AG10803 (cell line): ENCODE measurements around the gene MRGPRD.

Experiments used
- DNase-seq: peaks from one replicate; pipeline ENCODE4 v3.0.0; 2010; ENCODE audit warnings: low read depth
- H3K4me3 ChIP-seq: 2 replicates; pipeline ENCODE4 v1.5.1; 2011; ENCODE audit warnings: mild to moderate bottlenecking, low read length, control low read depth
- TF ChIP-seq, protein P1 (sequence below): conservative IDR thresholded peaks from 2 replicates; pipeline ENCODE4 v1.5.1; 2011; ENCODE audit warnings: mild to moderate bottlenecking, low read length, control low read depth, inconsistent platforms

Gene MRGPRD

DNA sequence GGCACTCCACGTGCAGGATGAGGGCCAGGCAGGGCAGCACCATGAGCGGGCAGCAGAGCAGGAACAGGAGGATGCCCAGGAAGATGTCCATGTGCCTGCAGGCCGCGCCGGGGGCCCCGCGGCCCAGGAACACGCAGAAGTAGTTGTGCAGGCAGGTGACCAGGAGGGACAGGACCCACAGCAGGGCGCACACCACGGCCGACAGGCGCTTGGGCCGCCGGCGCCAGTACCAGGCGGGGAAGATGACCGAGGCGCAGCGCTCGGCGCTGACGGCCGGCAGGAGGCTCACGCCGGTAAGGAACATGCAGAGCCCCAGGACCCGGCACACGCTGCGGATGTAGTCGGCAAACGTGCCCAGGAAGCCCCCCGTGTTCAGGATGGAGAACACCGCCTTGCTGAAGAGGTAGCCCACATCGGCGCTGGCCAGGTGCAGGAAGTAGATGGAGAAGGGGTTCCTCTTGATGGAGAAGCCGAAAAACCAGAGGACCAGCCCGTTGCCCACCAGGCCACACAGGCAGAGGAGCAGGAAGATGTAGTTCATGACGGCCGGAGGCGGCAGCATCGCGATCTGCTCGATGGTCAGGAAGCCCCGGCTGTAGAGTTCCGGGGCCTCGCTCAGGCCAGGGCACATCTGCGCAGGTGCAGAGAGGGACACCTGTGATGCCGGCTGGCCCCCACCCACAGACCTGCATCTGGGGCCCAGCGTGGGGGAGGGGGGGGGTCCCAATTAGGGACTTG, 25.0 kb upstream of the MRGPRD start:
- H3K4me3 ChIP-seq, result no peak overlapping the region
- no peak for DNase-seq
- TF ChIP-seq, protein P1, sequence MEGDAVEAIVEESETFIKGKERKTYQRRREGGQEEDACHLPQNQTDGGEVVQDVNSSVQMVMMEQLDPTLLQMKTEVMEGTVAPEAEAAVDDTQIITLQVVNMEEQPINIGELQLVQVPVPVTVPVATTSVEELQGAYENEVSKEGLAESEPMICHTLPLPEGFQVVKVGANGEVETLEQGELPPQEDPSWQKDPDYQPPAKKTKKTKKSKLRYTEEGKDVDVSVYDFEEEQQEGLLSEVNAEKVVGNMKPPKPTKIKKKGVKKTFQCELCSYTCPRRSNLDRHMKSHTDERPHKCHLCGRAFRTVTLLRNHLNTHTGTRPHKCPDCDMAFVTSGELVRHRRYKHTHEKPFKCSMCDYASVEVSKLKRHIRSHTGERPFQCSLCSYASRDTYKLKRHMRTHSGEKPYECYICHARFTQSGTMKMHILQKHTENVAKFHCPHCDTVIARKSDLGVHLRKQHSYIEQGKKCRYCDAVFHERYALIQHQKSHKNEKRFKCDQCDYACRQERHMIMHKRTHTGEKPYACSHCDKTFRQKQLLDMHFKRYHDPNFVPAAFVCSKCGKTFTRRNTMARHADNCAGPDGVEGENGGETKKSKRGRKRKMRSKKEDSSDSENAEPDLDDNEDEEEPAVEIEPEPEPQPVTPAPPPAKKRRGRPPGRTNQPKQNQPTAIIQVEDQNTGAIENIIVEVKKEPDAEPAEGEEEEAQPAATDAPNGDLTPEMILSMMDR, result no peak

DNA sequence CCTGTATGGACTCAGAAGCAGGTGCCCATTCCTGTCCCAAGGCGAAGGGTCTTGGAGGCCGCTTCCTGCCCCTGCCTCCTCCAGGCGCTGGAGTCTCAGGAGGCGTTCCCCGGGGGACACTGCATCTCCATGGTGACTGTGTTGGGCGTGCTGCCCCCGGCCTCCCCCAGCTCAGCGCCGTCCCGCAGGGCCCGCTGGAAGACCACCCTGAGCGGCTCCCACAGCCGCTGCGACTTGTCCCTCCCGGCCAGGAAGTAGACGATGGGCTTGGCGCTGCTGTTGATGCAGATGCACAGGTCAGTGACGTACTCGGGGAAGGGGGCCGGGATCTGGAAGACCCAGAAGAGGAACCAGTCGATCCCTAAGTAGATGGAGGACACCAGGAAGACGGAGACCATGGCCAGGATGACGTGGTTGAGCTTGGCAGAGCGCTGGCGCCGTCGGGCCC, 24.4 kb upstream of the MRGPRD start:
- DNase-seq, result no peak
- H3K4me3 ChIP-seq, result no peak overlapping the region
- TF ChIP-seq, protein P1, result no peak

DNA sequence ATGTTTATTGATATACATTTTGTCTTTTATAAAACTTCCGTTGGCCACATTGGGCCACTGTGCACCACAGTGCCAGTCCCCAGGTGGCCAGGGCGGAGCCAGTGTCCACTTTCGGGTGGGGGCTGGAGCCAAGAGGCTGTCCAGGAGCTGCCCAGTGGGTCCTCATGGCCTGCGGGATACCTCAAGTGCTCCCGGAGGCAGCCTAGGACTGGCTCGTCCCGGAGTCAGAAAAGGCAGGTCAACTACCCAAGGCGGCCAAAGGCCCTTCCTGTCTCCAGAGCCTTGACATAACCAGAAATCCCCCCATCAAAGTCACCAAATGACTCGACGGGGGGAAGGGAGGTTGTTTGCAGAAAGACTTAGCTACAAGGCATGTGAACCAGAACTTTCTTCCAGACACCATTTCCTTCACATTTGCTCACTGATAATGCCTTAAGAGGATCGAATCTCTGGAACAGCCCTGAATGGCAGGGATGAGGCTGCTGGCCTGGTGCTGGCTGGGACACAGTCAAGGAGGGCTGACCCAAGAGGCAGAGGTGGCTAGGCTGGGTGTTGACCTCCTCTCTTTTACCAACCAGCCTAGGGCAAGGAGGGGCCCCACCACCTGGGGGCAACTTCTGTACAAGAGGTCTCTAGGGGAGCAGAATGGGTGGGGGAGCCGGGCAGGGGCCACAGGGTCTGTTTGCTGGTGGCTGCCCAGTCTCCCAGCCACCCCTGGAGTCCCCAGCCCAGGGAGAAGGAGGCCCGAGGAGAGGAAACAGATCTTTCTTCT, 23.8 kb upstream of the MRGPRD start:
- TF ChIP-seq, protein P1, result no peak
- no peak for DNase-seq
- no peak overlapping the region for H3K4me3 ChIP-seq

DNA sequence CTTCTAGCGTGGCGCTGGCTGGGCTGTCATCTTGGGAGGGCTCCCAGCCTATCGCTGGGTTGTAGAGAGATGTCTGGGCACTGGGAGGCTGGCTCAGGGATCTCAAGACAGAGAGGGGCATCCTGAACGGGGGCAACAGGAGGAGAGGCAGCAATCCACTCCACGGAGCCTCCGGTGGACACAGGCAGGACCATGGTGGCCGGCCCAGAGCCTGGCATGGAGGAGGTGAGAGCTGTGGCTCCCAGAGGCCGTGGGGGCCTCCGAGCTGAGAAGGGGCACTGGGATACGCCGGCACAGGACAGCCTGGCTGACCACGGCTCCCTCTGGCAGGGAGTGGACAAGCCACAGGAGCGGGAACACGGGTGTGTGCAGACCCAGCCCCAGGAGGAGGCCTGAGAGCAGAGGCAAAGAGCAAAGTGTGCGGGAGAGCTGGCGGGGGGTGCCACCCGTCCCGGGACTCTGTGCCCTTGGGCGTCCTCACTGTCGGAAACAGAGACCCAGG, 23.1 kb upstream of the MRGPRD start:
- DNase-seq, result no peak
- TF ChIP-seq, protein P1, result no peak

DNA sequence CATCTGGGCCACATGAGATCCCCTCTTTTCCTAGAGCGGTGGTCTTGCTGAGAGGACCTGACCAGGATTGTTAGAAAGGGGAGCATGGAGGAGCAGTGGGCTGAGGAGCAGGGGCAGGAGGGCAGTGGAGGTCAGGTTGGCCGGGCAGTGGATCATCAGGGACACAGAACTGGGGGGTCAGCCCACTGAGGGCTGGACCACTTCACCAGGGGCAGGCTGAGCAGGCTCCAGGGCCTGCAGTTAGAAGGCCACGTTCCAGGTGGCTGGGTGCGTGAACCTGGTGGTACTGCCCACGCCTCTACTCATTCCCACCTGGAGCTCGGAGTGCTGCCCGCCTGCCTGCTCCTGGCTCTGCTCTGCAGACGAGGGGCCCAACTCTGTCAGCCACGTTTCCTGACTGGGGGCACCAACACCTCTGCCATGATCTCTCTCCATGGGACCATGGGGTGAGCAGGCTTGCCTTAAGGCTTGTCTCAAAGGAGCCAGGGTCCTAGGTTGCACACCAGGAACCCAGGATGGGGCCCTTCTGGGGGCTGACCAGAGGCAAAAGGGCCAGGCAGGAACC, 22.6 kb upstream of the MRGPRD start:
- no peak overlapping the region for H3K4me3 ChIP-seq
- TF ChIP-seq, protein P1, result no peak
- DNase-seq, result no peak

More for the DNA sequence above, 23.1 kb upstream of the MRGPRD start:
- no peak overlapping the region for H3K4me3 ChIP-seq

DNA sequence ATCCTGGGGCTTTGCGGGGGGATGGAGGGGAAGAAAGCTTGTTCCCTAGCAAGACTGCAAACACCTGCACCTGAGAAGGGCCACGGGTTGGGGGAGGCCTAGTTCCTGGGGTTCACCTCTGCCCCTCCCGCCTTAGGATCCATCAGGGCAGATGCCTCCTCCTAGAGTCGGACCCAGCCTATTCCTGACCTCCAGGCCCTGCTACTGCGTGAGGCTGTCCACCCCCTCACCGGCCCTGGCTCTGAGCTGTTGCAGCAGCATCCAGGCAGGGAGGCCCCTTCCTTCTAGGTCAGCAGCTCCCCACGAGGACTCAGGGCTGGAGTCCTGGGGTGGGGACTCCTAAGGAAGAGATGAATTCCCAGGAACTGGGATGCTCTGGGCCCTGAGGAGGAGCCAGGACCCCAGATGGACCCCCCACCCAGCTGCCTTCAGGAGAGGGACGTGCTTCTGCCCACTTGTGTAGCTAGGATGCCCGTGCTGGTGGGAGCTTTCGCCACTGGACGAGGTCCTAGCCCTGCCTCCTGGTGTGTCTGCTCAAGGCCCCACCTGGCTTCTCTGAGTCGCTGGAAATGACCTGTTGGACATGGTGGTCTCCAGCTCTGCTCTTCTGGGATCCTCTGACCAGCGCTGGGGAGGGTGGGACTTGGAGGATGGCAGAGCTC, 21.9 kb upstream of the MRGPRD start:
- H3K4me3 ChIP-seq, result no peak overlapping the region
- TF ChIP-seq, protein P1, result no peak
- no peak for DNase-seq
